Stimulated activated CD4-positive, alpha-beta T cell treated with anti-CD3 and anti-CD28 coated beads, Interleukin-12 subunit alpha, Interleukin-12 subunit beta, amount 100 ng/mL, for 24 hours (primary cell): ENCODE results near the gene DMRT2.

Source experiments
- DNase-seq, 2 experiments: peaks; one replicate each; pipeline ENCODE4 v3.0.0-alpha.2; 2020; ENCODE audit warnings: low read depth in 2 of 2

The DMRT2 gene

DNA sequence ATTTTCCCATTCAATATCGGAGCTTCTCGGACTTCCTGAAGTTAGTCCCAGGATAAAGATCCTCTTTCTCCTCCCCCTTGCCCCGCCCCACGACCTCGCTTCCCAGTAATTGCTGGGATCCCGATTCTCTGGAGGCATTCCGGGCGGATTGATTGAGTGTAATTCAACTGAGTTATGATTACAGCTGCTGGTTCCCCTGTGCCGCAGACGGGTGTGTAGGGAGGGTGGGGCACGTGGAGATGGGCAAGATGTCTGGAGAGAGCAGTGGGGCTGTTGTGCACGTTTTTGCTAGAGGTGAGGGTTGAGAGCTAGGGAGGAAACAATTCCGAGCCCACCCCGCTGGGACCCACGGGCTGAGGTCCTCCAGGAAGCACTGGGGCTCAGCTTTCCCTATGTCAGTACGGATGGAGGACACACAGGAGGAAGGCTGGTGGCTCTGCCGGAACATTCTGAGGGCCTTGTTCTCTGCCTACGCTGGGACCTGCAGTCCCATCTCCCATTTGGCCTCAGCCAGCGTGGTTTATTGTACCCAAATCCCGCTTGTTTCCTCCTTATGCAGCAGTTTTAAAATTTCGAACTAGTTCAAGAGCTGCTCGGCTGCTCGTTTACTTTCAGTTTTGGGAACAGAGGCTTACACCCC lies 2.4 kb upstream of the DMRT2 start:
- DNase-seq = no peak

DNA sequence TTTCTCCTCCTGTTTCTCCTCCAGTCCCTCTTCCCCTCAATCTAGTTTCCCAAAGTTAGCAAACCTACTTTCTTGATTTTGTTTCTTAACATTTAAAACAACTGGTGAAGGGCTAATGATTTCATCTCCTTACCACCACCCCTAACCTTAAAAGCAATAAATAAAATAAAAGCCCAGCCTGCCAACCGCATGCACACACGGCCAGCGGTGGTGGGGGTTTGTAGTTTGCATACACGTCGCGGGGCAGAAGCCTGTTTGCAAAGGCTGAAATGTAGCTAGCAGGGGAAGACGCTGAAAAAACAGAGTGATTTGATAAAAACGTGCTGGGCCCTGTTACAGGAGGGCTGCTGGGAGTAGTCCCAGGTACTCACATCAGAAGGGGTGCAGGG lies 1.9 kb upstream of the DMRT2 start:
- no peak for DNase-seq

- no peak for DNase-seq
Observed at GRCh38 chr9:1048811-1049210, 1.3 kb upstream of the DMRT2 start.

DNA sequence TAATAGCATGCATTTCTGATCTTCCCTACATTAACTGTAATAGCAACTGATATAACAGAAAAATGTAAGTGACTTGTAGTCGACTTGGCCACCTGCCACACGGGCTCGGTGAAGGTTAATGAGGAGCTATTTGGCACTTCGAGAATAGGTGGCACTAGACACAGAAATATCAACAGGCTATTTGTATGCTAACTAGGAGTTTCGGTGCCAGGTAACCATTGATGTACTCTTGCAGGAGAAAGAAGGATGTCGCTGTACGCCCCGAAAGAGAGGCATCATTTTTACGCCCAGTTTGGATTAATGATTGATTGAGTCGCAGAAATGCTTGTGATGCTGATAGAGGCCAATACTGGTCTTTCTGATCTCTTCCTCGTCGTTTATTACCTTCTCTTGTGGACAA lies 516 bp upstream of the DMRT2 start:
- no peak for DNase-seq

GRCh38 chr9:1051210-1051583 lies 1.0 kb downstream of the DMRT2 start:
- no peak for DNase-seq

- no peak for DNase-seq
Observed at GRCh38 chr9:1051584-1052275, 1.6 kb downstream of the DMRT2 start.

DNA sequence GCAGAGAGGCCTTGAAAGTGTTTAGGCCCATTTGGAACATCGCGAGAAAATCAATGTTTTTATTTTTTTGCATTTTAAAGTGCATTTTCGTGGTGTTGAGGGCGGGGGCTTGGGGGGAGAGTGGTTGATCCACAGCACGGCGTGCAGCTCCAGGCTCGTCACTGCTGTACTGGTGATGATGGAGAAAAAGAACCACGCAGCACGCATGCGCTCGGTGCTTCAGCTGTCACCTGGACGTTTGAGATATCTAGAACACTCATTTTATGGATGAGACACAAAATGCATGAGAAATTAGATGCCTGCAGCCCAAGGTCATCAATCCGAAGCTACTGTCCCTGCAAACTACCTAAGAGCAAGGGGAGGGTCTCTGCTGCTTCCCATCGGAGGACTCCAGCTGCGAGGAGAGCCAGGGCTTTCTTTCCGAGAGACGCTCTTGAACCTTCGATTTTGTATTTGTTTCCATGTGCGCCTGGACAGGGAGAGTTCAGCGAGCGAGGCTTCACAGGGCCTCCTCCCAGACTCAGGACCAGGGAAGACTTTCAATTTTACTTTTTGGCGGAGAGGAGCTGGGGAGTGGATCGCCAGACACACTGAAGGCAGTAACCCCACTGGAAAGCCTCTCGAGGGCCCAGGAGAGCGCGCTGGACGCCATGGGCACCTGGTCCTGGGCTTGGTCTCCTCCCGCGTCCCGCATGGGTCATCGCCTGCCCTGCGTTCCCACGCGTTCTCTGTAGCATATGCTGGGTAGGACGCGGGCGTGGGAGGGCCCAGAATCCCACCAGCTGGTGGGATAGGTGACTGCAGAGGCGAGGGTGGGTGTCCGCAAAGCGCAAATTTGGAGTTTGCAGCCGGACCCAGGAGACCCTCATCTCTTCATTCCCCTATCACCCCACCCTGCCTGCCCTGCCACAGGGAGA lies 2.5 kb downstream of the DMRT2 start:
- DNase-seq = no peak

GRCh38 chr9:1053282-1053621 lies 3.1 kb downstream of the DMRT2 start:
- DNase-seq = no peak

DNA sequence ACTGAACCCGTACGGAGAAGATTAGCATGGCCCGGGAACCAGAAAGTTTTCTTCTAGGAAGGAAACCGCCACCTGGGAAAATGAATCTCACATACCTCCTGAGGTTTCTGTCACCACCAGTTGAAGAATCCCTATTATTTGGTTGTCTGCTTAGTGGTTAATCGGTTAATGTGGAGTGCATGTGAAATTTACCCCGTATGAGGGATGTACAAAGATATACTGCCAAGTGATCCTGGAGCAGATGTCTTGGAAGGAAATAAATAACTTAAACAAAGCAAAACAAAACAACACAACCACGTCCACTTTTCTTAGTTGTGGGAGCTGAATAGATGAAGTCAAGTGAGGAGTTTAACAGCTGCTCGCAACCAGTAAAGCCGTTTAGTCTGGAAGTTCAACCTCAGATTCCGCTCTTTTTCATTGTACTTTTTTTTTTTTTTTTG lies 3.8 kb downstream of the DMRT2 start:
- DNase-seq = no peak

DNA sequence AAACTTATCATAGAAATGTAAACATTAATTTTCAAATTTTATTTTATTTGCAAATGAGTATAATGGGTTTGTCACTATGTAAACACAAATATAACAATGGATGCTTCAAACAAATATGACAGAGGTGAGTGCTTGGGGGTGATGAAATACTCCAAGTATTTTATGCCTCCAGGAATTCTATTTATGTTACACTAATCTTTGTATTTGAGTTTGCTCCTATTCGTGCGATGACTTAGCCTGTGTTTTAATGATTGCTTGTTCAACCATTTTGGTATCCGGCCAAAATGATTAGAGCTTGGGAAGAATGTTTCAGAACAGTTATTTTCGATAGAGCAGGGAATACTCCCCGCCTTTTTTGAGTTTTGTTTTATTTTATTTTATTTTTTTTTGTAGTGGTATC lies 5.0 kb downstream of the DMRT2 start:
- no peak for DNase-seq

DNA sequence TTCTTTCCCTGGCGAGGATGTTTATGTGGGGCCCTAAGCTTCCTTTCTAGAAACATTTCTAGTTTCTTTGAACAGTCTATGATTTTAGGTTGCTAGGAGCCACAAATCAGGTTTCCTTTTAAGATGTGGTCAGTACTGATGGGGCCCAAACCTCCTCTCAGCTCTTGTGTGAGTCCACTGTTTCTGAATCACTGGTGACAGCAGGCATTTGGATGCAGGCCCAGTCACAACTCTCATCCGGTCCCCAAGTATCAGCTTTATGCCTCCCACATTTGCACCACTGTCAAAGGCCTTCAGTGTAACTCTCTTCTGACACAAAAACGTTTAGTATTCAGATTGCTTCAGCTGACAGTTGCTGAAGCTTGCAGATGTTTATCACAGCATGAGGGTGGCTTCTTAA lies 7.8 kb downstream of the DMRT2 start:
- DNase-seq = no peak

DNA sequence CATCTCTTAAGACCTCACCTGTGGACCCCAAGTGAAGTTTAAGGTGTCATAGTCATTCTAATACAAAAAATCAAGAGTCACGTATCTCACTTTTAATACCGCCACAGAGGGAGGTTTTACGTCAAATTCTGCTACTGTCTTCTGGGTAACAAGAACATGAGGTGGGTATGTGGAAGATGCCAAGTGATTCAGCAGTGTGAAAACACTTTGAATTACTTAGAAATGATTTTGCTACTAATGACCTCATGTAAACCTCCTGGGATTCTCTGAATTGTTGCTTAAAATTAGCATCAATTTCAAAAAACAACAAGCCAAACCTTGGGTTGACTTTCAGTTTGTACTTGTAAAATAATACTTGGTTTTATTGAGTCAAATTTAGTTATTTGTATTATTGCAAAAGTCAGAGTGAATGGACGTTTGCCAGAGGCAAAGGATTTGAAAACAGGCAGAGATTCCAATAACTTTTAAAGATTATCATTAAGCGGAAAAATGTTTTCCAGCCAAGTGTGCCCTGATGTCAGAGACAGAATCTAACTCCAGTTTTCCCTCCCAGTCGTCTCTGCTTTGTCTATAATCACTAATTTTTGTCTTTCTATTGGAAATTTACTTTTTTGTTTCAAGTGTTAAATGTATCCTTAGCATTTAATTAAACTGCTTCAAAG lies 8.8 kb downstream of the DMRT2 start:
- no peak for DNase-seq

DNA sequence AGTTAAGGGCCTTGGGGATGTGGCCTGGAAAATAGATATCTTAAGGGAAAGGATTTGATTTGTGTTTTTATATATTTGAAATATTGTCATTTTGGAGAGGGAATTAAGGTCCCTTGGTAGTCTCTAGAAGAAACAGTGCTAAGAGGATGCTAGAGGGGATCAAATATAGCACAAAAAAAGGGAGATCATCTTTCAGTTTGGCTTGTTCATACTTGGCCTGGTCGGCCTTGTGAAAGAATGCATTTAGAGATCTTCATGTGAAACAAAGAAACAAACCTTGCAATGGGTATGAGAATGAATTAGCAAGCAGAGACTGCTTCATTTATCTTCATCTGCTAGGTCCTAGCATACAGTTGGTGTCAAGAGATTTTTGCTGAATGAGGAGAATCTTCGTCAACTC lies 15.0 kb downstream of the DMRT2 start:
- DNase-seq = no peak

DNA sequence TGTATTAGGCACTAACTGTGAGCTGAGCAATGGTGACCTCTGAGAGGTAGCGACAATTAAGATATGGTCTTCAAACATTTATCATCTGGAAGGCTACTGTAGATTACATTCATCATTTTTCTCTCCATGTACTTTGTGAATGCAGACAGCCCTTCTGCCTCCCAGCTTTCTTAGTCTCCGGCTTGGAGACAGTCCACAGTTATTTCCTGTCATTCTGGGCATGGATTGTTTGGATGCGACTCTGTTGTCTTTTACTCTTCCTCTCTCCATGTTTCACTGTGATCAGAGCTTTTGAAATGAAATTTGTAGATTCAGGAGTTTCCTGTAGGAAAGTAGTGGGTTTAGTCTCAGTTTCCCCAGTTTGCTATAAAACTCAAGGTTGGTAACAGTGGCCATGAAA lies 20.5 kb downstream of the DMRT2 start:
- DNase-seq = no peak

GRCh38 chr9:1071730-1072129 lies 21.6 kb downstream of the DMRT2 start:
- no peak for DNase-seq

DNA sequence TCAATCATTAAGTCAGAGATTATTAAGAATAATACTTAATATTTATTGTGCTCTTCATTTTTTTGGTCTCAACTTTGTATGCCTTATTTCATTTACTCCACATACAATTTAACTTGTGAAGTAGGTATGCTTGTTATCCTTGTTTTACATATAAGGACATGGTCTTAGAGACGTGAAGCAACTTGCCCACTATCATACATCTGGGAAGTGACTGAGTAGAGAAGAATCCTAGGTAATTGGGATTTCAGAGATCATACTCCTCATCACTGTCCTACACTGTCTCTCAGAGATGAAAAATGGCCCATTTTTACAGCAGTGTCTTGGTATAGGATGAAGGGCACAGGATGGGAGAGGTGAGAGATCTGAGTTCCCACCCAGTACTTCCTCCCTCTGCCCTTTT lies 23.3 kb downstream of the DMRT2 start:
- DNase-seq = no peak

- DNase-seq = no peak
Observed at GRCh38 chr9:1077616-1078015, 27.5 kb downstream of the DMRT2 start.

- no peak for DNase-seq
Observed at GRCh38 chr9:1083325-1083913, 33.3 kb downstream of the DMRT2 start.

- DNase-seq = no peak
Observed at GRCh38 chr9:1085086-1085485, 34.9 kb downstream of the DMRT2 start.

- DNase-seq = no peak
Observed at GRCh38 chr9:1086517-1086916, 36.4 kb downstream of the DMRT2 start.

DNA sequence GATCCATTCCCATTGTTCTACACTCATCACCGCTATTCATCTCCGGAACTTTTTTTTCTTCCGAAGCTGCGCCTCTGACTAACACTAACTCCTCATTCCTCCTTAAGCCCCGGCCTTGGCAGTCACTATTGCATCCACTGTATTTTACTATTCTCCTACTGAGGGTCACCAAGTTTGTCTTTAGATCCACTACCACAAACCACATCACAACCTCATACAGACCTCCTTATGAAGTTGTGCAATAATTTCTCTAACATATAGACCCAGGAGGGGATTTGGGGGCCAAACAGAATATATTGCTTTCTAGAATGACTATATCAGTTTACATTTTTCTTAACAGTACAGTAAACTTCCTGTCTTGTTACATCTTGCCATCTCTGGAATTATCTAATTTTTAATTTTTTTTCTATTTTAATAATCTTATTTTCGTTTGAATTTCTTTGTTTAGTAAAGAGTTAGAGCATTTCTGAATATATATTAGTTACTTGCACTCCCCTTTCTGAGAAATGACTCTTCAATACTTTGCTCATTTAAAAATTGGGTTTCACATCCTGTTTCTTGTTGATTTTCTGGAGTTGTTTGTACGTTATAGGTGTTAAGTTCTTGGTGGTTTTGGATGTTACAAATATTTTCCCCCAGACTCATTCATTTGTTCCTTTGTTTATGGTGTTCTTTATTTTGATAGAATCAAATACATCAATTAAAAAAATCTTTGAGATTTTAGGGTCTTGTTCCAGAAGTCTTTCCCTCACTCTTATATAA lies 37.1 kb downstream of the DMRT2 start:
- no peak for DNase-seq
